Astrocyte of the spinal cord (primary cell): ENCODE results near the gene CARMIL3.

ENCODE experiments used
- DNase-seq: peaks from one replicate; pipeline ENCODE4 v3.0.0; 2011; ENCODE audit warnings: low read depth, low spot score
- H3K4me3 ChIP-seq: 2 replicates; pipeline ENCODE4 v1.5.1; 2011; ENCODE audit warnings: low read depth, mild to moderate bottlenecking, low read length, moderate library complexity
- in situ Hi-C: cut with HindIII; loops from 2 replicates; pipeline ENCODE4 v1.10.0; 2017; ENCODE audit warnings: low sequenced_read_pairs
- TF ChIP-seq, protein P1 (sequence below): IDR thresholded peaks from 2 replicates; pipeline ENCODE4 v1.5.1; 2012; ENCODE audit warnings: low read depth, mild to moderate bottlenecking, low read length, inconsistent platforms

The CARMIL3 gene

DNA sequence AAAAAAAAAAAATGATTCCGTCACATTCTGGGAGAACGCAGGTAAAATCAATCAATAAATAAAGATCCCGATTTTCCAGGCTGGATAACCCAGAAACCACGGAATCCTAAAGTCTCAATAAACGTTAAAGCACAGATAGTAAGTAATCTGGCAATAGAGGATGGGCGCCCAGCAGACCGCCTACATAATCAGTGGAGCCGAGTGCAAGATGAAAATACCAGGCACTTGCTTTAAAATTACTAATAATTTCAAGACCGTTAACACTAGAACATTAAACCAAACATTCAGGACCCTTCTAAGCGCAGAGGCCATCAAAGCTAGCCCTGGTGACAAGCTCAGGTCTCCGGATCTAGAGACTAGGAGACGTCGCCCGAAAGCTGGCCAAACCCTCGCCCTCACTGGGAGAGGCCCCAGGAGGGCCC, 61.6 kb downstream of the CARMIL3 start:
- peak overlapping the region; percentile 76 for H3K4me3 ChIP-seq
- TF ChIP-seq, protein P1, sequence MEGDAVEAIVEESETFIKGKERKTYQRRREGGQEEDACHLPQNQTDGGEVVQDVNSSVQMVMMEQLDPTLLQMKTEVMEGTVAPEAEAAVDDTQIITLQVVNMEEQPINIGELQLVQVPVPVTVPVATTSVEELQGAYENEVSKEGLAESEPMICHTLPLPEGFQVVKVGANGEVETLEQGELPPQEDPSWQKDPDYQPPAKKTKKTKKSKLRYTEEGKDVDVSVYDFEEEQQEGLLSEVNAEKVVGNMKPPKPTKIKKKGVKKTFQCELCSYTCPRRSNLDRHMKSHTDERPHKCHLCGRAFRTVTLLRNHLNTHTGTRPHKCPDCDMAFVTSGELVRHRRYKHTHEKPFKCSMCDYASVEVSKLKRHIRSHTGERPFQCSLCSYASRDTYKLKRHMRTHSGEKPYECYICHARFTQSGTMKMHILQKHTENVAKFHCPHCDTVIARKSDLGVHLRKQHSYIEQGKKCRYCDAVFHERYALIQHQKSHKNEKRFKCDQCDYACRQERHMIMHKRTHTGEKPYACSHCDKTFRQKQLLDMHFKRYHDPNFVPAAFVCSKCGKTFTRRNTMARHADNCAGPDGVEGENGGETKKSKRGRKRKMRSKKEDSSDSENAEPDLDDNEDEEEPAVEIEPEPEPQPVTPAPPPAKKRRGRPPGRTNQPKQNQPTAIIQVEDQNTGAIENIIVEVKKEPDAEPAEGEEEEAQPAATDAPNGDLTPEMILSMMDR: no peak
- no peak for DNase-seq
- in situ Hi-C loops: no loop called here

- in situ Hi-C loops: no loop called here
- peak; percentile 90 for DNase-seq
- peak overlapping the region; percentile 76 for H3K4me3 ChIP-seq
- TF ChIP-seq, protein P1: no peak
Observed at GRCh38 chr14:24113801-24114531, 62.2 kb downstream of the CARMIL3 start.

GRCh38 chr14:24114532-24115421, 63.0 kb downstream of the CARMIL3 start, which contains the start of the genes DCAF11 and NRL:
Gene DCAF11, plus strand, starts transcription at chr14:24114777. Its CDS starts 818 bp downstream, at chr14:24115595.
Gene NRL, minus strand, starts transcription at chr14:24114949. Its CDS starts 32,101 bp downstream, at chr14:24082848.
- H3K4me3 ChIP-seq: peak within 1 kb of the TSS; percentile 76
- in situ Hi-C loops: no loop called here
- peak; percentile 100 for DNase-seq
- TF ChIP-seq, protein P1: no peak

- in situ Hi-C loops: no loop called here
- DNase-seq: no peak
- TF ChIP-seq, protein P1: no peak
- H3K4me3 ChIP-seq: peak overlapping the region; percentile 76
Observed at GRCh38 chr14:24115422-24116127, 63.8 kb downstream of the CARMIL3 start.

- in situ Hi-C loops: no loop called here
- DNase-seq: no peak
- TF ChIP-seq, protein P1: no peak
- no peak overlapping the region for H3K4me3 ChIP-seq
Observed at GRCh38 chr14:24116128-24116814, 64.5 kb downstream of the CARMIL3 start.
